HepG2 (cell line): ENCODE data around the gene TTF2. TPM values are rescaled to one million over a fixed set of nuclear protein-coding genes. Genes with fewer than 3 reads are reported as not detected.

Source experiments
- ARHGAP35 ChIP-seq: sonication (generic); formaldehyde crosslinking; IDR thresholded peaks from 2 replicates; pipeline ENCODE4 v1.9.0; 2022; ENCODE audit warnings: mild to moderate bottlenecking, inconsistent platforms, moderate library complexity, missing genetic modification reagents, borderline replicate concordance
- ATF7 ChIP-seq, 2 experiments: fragments of 450-650 bp in 1 of 2; sonication (generic) in 1 of 2; formaldehyde crosslinking in 1 of 2; IDR thresholded peaks; 2 replicates each; pipeline versions ENCODE4 v1.4.0 to v1.6.1; 2016 to 2020; ENCODE audit warnings: antibody characterized with exemption in 1 of 2, mild to moderate bottlenecking in 1 of 2, missing genetic modification reagents in 1 of 2
- ATRX ChIP-seq: sonication (generic); formaldehyde crosslinking; IDR thresholded peaks from 2 replicates; pipeline ENCODE4 v1.4.0; 2020; ENCODE audit warnings: missing genetic modification reagents, borderline replicate concordance
- MBNL3 ChIP-seq: fragments of 250-450 bp; sonication (Bioruptor Pico); conservative IDR thresholded peaks from 2 replicates; pipeline ENCODE4 v1.8.0; 2022; ENCODE audit warnings: mild to moderate bottlenecking, inconsistent platforms
- NCOR1 ChIP-seq: fragments of 200-600 bp; sonication (generic); IDR thresholded peaks from 2 replicates; pipeline ENCODE4 v1.7.0; 2017; ENCODE audit warnings: antibody characterized with exemption, low read length, borderline replicate concordance
- PCBP1 ChIP-seq: fragments of 200-400 bp; formaldehyde crosslinking; IDR thresholded peaks from 2 replicates; pipeline ENCODE4 v1.6.1; 2017; ENCODE audit warnings: mild to moderate bottlenecking, low read depth, low read length, borderline replicate concordance
- PHF21A ChIP-seq: sonication (generic); formaldehyde crosslinking; IDR thresholded peaks from 2 replicates; pipeline ENCODE4 v1.5.0; 2020; ENCODE audit warnings: mild to moderate bottlenecking, missing genetic modification reagents
- POLR2AphosphoS5 ChIP-seq: IDR thresholded peaks from 2 replicates; pipeline ENCODE4 v1.6.1; 2012; ENCODE audit warnings: low read depth, low read length
- TCF7L2 ChIP-seq: IDR thresholded peaks from 2 replicates; pipeline ENCODE4 v1.6.1; 2011; ENCODE audit warnings: mild to moderate bottlenecking, low read depth, low read length, moderate library complexity
- ZBTB1 ChIP-seq: sonication (generic); formaldehyde crosslinking; IDR thresholded peaks from 2 replicates; pipeline ENCODE4 v1.4.0; 2020; ENCODE audit warnings: missing genetic modification reagents, borderline replicate concordance
- ZNF335 ChIP-seq: sonication (generic); formaldehyde crosslinking; IDR thresholded peaks from 2 replicates; pipeline ENCODE4 v1.4.0; 2020; ENCODE audit warnings: missing genetic modification reagents
- ZNF383 ChIP-seq: sonication (generic); formaldehyde crosslinking; IDR thresholded peaks from 2 replicates; pipeline ENCODE4 v1.4.0; 2020; ENCODE audit warnings: missing genetic modification reagents, mild to moderate bottlenecking, borderline replicate concordance
- ZNF552 ChIP-seq: sonication (generic); formaldehyde crosslinking; IDR thresholded peaks from 2 replicates; pipeline ENCODE4 v1.9.0; 2022; ENCODE audit warnings: missing genetic modification reagents, mild to moderate bottlenecking, borderline replicate concordance
- polyA plus RNA-seq, 8 experiments: library from polyadenylated mRNA; depleted of rRNA in 3 of 8; stranded (reverse) in 7 of 8; unstranded in 1 of 8; fragments of >200 nt; fragmentation: Illumina TruSeq in 4 of 8; extraction: Trizol in 4 of 8; gene quantifications; 2 replicates each; pipeline versions ENCODE4 v1.2.1 to v1.2.3, GENCODE V29; 2011 to 2016; ENCODE audit warnings: low read depth in 4 of 8, missing spikeins in 1 of 8, mixed read lengths in 1 of 8; ENCODE audit not compliant: insufficient read depth in 1 of 8
- total RNA-seq, 5 experiments: library from RNA; depleted of rRNA; stranded (reverse); fragments of >200 nt; fragmentation: Illumina TruSeq; extraction: Trizol; gene quantifications; 2 replicates each; pipeline ENCODE4 v1.2.3, GENCODE V29; 2016; ENCODE audit warnings: low read depth in 1 of 5
- TF ChIP-seq, protein P1 (sequence below): sonication (generic); formaldehyde crosslinking; IDR thresholded peaks from 2 replicates; pipeline ENCODE4 v1.5.1; 2020; ENCODE audit warnings: mild to moderate bottlenecking, missing genetic modification reagents, borderline replicate concordance
- TF ChIP-seq, protein P2 (sequence below), 2 experiments: sonication (generic) in 1 of 2; formaldehyde crosslinking in 1 of 2; IDR thresholded peaks; 2 replicates each; pipeline versions ENCODE4 v1.4.0 to v1.6.1; 2018 to 2020; ENCODE audit warnings: missing genetic modification reagents in 2 of 2, borderline replicate concordance in 1 of 2, low read depth in 1 of 2, mild to moderate bottlenecking in 1 of 2, missing biosample characterization in 1 of 2
- TF ChIP-seq, protein P3 (sequence below): sonication (generic); formaldehyde crosslinking; IDR thresholded peaks from 2 replicates; pipeline ENCODE4 v1.4.0; 2020; ENCODE audit warnings: mild to moderate bottlenecking, missing genetic modification reagents
- TF ChIP-seq, protein P4 (sequence below): IDR thresholded peaks from 2 replicates; pipeline ENCODE4 v1.6.1; 2012; ENCODE audit warnings: low read length, improper control_type of control experiment

TTF2 gene
- total and polyA plus RNA-seq, 2 of the 13 experiments (the other 11 are each of a cell fraction or from before 2014, with no cell fraction given), result 12.8 to 48.9 TPM

DNA sequence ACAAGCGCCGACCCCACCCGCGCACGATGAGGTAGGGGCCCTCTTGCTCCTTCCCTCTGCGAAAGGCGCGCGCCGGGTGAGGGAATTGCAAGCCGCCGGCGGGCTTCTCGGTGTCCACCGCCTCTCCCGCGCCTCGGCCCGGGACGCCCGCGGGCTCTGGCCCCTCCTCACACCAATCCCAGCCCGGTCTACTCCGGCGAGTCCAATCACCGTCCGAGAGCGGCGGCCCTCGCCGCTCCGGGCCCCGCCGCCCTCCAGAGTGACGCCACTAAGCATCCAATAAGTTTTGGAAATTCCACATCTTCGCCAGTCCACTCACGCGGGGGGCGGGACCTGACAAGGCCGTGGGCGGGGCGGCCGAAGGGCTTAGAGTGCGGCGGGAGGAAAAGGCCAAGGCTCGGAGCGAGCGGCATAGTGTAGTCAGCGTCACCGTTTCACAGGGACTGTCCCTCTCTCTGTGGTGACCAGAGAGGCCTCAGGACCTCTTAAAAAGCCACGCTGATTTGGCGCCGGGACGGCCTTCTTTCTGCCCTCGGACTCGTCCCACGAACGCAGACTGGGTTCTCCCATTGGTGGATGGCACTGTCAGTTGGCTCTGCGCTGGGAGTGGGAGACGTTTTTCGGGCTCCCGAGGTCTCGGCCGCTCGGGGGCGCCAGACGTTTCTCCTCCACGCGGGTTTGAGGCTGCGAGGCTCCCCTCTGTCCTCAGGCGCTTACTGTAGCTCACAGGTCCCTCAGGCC is 61.6 kb downstream of the TTF2 start, which contains the start of gene TRIM45 (continued):
- TF ChIP-seq, protein P1, sequence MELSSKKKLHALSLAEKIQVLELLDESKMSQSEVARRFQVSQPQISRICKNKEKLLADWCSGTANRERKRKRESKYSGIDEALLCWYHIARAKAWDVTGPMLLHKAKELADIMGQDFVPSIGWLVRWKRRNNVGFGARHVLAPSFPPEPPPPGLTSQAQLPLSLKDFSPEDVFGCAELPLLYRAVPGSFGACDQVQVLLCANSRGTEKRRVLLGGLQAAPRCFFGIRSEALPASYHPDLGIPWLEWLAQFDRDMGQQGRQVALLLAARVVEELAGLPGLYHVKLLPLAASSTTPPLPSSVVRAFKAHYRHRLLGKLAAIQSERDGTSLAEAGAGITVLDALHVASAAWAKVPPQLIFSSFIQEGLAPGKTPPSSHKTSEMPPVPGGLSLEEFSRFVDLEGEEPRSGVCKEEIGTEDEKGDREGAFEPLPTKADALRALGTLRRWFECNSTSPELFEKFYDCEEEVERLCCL (CRISPR knock-in tag), result peak; percentile 78; the same call in 1 of the 2 replicates
- 0 out of 2 replicates have a peak, but pooled peaks have one; percentile 64 for TF ChIP-seq PHF21A
- no peak for TF ChIP-seq MBNL3 (CRISPR knock-in tag)
- TF ChIP-seq, protein P2, sequence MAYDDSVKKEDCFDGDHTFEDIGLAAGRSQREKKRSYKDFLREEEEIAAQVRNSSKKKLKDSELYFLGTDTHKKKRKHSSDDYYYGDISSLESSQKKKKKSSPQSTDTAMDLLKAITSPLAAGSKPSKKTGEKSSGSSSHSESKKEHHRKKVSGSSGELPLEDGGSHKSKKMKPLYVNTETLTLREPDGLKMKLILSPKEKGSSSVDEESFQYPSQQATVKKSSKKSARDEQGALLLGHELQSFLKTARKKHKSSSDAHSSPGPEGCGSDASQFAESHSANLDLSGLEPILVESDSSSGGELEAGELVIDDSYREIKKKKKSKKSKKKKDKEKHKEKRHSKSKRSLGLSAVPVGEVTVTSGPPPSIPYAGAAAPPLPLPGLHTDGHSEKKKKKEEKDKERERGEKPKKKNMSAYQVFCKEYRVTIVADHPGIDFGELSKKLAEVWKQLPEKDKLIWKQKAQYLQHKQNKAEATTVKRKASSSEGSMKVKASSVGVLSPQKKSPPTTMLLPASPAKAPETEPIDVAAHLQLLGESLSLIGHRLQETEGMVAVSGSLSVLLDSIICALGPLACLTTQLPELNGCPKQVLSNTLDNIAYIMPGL (CRISPR knock-in tag; IDR thresholded peaks at IDR 0.05; ENCODE audit: borderline replicate concordance in 1 of 2, low read depth in 1 of 2), result peak; percentile 68 to 70; a peak in 3 of 4 replicates
- no peak for TF ChIP-seq ATF7 (IDR thresholded peaks at IDR 0.05)
- TF ChIP-seq ATF7 (CRISPR knock-in tag; IDR thresholded peaks at IDR 0.05), result no peak
- peak; percentile 50 for TF ChIP-seq POLR2AphosphoS5
- no peak for TF ChIP-seq TCF7L2
- TF ChIP-seq, protein P3, sequence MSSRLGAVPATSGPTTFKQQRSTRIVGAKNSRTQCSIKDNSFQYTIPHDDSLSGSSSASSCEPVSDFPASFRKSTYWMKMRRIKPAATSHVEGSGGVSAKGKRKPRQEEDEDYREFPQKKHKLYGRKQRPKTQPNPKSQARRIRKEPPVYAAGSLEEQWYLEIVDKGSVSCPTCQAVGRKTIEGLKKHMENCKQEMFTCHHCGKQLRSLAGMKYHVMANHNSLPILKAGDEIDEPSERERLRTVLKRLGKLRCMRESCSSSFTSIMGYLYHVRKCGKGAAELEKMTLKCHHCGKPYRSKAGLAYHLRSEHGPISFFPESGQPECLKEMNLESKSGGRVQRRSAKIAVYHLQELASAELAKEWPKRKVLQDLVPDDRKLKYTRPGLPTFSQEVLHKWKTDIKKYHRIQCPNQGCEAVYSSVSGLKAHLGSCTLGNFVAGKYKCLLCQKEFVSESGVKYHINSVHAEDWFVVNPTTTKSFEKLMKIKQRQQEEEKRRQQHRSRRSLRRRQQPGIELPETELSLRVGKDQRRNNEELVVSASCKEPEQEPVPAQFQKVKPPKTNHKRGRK (CRISPR knock-in tag), result no peak
- TF ChIP-seq NCOR1, result no peak
- no peak for TF ChIP-seq ZBTB1 (CRISPR knock-in tag)
- TF ChIP-seq ARHGAP35, result 0 out of 2 replicates have a peak, but pooled peaks have one; percentile 21
- 0 out of 2 replicates have a peak, but pooled peaks have one; percentile 26 for TF ChIP-seq PCBP1
- TF ChIP-seq, protein P4, sequence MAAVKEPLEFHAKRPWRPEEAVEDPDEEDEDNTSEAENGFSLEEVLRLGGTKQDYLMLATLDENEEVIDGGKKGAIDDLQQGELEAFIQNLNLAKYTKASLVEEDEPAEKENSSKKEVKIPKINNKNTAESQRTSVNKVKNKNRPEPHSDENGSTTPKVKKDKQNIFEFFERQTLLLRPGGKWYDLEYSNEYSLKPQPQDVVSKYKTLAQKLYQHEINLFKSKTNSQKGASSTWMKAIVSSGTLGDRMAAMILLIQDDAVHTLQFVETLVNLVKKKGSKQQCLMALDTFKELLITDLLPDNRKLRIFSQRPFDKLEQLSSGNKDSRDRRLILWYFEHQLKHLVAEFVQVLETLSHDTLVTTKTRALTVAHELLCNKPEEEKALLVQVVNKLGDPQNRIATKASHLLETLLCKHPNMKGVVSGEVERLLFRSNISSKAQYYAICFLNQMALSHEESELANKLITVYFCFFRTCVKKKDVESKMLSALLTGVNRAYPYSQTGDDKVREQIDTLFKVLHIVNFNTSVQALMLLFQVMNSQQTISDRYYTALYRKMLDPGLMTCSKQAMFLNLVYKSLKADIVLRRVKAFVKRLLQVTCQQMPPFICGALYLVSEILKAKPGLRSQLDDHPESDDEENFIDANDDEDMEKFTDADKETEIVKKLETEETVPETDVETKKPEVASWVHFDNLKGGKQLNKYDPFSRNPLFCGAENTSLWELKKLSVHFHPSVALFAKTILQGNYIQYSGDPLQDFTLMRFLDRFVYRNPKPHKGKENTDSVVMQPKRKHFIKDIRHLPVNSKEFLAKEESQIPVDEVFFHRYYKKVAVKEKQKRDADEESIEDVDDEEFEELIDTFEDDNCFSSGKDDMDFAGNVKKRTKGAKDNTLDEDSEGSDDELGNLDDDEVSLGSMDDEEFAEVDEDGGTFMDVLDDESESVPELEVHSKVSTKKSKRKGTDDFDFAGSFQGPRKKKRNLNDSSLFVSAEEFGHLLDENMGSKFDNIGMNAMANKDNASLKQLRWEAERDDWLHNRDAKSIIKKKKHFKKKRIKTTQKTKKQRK, result peak; percentile 25; the same call in 1 of the 2 replicates
- no peak for TF ChIP-seq ZNF335 (CRISPR knock-in tag)
- TF ChIP-seq ZNF552 (CRISPR knock-in tag), result no peak
- TF ChIP-seq ATRX (CRISPR knock-in tag), result no peak
- TF ChIP-seq ZNF383 (CRISPR knock-in tag), result 0 out of 2 replicates have a peak, but pooled peaks have one; percentile 14
